GM18508 (cell line): ENCODE measurements around the gene ABCC4.

Source experiments
- ATAC-seq: cut with Tn5 transposase; IDR thresholded peaks from one replicate; pipeline ENCODE4 v1.9.1; 2021; ENCODE audit warnings: moderate number of reproducible peaks; ENCODE audit not compliant: insufficient read depth, unreplicated experiment

Gene ABCC4

GRCh38 chr13:95023405-95023804 lies 277.8 kb downstream of the ABCC4 start:
- ATAC-seq, result no peak

GRCh38 chr13:95020298-95020987 lies 280.8 kb downstream of the ABCC4 start:
- ATAC-seq, result no peak

- ATAC-seq, result no peak
These were observed 281.4 kb downstream of the ABCC4 start for GRCh38 chr13:95019886-95020285.

DNA sequence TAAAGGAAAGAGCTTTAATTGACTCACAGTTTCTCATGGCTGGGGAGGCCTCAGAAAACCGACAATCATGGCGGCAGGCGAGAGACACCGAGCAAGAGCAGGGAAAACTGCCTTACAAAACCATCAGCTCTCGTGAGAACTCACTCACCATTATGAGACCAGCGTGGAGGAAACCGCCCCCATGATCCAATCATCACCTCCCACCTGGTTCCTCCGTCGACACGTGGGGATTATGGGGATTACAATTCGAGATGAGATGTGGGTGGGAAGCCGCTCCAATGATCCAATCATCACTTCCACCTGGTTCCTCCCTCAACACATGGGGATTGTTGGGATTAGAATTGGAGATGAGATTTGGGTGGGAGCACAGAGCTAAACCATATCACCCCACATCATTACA lies 293.9 kb downstream of the ABCC4 start:
- ATAC-seq, result no peak

- ATAC-seq, result no peak
These were observed 296.0 kb downstream of the ABCC4 start for GRCh38 chr13:95005300-95005699.

GRCh38 chr13:95003019-95003813 lies 298.0 kb downstream of the ABCC4 start:
- no peak for ATAC-seq

- no peak for ATAC-seq
These were observed 299.1 kb downstream of the ABCC4 start for GRCh38 chr13:95002126-95002525.

DNA sequence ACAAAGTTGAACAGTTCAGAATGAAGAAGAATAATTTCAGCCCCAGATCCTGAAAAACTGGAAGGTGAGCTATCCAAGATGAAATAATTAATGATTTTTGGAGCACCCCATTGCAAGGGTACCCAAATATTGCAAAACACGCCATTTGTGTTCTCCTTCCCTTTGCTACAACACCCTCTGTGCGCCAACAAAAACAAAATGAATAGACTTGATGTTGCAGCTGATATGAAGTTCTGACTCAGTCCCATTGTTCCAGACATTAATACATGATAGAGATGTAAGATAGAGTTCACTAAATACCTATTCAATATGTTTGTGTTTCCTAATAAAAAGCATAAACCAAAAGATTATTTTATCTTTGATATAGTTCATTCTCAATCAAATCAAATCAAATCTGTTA lies 301.4 kb downstream of the ABCC4 start:
- ATAC-seq, result no peak

GRCh38 chr13:94997126-94997525 lies 304.1 kb downstream of the ABCC4 start:
- no peak for ATAC-seq

GRCh38 chr13:94996445-94996844 lies 304.8 kb downstream of the ABCC4 start:
- no peak for ATAC-seq

DNA sequence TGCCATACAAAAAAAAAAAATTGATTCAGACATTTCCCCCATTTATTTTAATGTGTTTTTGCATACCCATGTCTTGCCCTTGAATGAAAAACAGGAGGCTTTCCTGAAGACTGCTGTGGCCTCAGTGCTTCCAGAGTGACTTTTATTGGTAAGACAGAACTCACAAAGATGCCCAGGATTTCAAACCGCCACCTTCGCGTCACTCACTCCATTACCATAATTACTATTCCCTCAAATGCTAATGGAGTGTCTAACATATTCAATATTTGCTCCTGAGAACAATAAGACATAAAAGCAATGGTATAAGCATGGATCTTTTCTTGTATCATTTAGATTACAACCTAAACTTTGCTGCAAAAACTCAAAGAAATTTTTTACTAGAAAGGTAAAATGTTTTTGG lies 306.7 kb downstream of the ABCC4 start:
- ATAC-seq, result no peak

- ATAC-seq, result no peak
These were observed 307.6 kb downstream of the ABCC4 start for GRCh38 chr13:94993616-94994015.

DNA sequence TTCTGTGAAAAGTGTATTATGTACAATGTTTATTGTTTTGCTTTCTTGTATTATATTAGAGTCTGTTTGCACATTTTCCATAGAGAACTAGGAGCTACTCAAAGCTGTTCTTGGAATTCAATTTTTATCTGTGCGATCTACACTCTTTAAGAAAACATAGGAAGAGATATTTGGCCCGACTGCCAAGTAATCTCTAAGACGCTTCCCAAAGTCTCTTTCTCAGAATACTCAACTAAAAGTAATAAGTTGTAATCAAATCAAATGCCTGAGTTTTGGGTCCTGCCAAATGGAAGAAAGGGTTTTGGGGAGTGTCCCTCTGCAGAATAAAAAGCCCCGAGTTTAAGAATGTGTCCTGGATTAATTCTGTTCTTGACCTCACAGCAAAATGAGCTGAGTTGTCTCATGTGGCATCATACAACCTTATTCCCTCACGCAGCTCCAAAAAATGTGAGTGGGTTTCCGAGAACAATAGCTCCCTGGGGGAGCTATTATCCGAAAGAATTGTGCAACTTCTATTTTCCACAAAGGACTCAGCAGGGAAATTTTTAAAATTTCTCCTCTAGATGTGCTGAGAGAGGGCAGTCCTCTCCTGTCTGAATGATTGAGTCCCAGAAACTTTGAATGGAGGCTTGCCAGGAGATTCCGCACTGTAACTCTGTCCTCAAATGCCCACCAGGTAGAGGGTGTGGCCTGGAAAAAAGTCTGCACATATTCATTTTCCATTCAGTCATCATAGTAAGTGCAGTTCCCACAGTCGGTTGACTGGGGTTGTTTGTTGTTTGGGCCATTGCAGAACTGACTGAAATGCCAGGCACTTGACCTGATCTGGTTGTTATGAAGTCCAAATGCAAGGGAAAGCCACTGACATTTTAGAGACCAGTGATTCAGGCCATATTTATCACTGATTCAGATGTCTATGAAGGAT lies 309.0 kb downstream of the ABCC4 start:
- ATAC-seq, result no peak

DNA sequence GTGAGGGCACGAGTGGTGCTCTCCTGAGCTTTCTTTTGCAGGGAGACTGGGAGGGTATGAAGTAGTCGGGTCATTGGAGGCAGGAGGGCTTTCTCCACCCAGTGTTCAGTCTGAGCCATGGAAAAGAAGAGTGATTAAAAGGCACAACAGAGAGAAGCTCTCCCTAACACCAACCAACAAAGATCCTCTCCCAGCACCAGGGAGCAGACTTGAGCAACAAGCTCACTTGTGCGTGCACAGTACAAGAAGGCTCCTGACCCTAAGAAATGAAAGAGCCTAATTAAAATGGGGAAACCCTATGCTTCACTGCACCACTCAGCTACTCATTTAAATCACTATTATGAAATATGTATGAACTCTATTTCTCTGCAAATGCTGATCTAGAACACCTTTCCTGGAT lies 312.6 kb downstream of the ABCC4 start:
- ATAC-seq, result no peak

GRCh38 chr13:94987869-94988268 lies 313.4 kb downstream of the ABCC4 start:
- ATAC-seq, result no peak

- no peak for ATAC-seq
These were observed 314.2 kb downstream of the ABCC4 start for GRCh38 chr13:94987081-94987480.

- no peak for ATAC-seq
These were observed 316.3 kb downstream of the ABCC4 start for GRCh38 chr13:94984958-94985357.

DNA sequence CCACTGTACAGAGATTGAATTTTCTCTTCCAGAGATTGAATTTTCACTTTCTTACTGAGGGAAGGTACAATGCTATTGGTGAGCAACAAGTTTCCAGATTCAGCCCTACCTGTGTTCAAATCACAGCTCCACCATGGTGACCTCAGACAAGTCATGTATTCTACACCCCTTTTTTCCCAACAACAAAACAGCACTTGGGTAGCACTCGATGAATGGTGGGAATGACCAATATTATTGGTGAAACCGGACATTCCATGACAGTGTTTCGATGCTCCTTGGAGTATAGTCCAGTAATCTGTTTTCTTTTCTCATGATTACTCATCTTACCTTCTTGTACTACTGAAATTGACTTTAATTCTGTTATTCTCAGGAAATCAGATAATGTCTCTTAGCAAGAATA lies 322.7 kb downstream of the ABCC4 start:
- ATAC-seq, result no peak

DNA sequence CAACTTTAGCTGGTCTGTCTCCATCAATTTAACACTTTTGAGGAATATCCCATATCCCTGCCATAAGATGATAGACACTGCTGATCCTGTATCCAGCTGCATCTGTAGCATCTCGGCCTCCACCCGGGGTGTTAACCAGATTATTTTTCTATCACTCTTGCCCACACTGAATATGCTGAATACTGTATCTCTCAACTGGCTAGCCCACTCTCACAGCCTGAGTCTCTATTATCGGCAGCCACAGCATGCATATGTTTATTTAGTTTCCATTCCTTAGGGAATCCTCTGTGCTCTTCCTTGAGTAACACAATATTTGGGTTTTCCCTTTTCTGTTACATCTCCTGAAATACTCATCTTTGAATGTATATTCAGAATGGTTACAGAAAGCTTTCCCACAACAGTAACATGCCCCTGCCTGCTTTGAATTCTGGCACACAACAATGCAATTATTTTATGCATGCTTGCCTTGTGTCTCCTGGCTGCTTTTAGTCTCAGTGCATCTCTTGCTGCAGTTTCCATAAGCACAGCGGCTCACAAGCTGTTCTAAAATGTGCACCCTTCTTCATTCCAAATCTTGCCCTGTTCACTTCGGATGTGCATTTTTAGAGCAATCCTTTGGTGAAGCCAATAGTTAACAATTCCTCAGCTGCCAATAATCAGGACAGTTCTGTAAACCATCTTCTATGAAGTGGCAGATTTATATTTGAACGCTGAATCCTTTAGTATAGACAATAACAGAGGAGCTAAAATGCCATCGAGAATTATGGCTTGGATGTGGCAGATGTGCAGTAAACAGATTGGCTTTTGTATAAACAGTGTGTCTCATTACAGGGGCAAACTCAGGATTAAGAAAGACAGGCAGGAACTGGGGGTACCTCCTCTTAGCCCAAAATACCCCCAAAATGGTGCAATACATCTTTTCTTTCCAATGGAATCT lies 327.0 kb downstream of the ABCC4 start:
- ATAC-seq, result no peak

GRCh38 chr13:94972262-94972661 lies 329.0 kb downstream of the ABCC4 start:
- no peak for ATAC-seq
